ENCODE measurements around the gene MYH7.

GRCh38 chr14:23481362-23481970 is 46.0 kb upstream of the MYH7 start:
- TF ChIP-seq TAF1 (IDR thresholded peaks at IDR 0.05; ENCODE audit: low read depth) (peak; percentile 22), POLR2AphosphoS5 (IDR thresholded peaks at IDR 0.05) (no peak), RAD21 (conservative IDR thresholded peaks at IDR 0.05) (no peak)
- TF ChIP-seq, protein P1, sequence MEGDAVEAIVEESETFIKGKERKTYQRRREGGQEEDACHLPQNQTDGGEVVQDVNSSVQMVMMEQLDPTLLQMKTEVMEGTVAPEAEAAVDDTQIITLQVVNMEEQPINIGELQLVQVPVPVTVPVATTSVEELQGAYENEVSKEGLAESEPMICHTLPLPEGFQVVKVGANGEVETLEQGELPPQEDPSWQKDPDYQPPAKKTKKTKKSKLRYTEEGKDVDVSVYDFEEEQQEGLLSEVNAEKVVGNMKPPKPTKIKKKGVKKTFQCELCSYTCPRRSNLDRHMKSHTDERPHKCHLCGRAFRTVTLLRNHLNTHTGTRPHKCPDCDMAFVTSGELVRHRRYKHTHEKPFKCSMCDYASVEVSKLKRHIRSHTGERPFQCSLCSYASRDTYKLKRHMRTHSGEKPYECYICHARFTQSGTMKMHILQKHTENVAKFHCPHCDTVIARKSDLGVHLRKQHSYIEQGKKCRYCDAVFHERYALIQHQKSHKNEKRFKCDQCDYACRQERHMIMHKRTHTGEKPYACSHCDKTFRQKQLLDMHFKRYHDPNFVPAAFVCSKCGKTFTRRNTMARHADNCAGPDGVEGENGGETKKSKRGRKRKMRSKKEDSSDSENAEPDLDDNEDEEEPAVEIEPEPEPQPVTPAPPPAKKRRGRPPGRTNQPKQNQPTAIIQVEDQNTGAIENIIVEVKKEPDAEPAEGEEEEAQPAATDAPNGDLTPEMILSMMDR (IDR thresholded peaks at IDR 0.05; ENCODE audit: poor library complexity, severe bottlenecking) = no peak
- TF ChIP-seq, protein P2, sequence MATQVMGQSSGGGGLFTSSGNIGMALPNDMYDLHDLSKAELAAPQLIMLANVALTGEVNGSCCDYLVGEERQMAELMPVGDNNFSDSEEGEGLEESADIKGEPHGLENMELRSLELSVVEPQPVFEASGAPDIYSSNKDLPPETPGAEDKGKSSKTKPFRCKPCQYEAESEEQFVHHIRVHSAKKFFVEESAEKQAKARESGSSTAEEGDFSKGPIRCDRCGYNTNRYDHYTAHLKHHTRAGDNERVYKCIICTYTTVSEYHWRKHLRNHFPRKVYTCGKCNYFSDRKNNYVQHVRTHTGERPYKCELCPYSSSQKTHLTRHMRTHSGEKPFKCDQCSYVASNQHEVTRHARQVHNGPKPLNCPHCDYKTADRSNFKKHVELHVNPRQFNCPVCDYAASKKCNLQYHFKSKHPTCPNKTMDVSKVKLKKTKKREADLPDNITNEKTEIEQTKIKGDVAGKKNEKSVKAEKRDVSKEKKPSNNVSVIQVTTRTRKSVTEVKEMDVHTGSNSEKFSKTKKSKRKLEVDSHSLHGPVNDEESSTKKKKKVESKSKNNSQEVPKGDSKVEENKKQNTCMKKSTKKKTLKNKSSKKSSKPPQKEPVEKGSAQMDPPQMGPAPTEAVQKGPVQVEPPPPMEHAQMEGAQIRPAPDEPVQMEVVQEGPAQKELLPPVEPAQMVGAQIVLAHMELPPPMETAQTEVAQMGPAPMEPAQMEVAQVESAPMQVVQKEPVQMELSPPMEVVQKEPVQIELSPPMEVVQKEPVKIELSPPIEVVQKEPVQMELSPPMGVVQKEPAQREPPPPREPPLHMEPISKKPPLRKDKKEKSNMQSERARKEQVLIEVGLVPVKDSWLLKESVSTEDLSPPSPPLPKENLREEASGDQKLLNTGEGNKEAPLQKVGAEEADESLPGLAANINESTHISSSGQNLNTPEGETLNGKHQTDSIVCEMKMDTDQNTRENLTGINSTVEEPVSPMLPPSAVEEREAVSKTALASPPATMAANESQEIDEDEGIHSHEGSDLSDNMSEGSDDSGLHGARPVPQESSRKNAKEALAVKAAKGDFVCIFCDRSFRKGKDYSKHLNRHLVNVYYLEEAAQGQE (IDR thresholded peaks at IDR 0.05; ENCODE audit: borderline replicate concordance) = peak; percentile 7

Data from neural cell (in vitro differentiated cells).